Subcutaneous abdominal adipose tissue (tissue), 5 donors: ENCODE measurements around the gene KCNJ2.

Source experiments
- H3K27ac ChIP-seq: one replicate; pipeline ENCODE4 v1.7.0; 2013; ENCODE audit warnings: low read depth, mild to moderate bottlenecking, inconsistent platforms, low read length, moderate library complexity
- H3K27me3 ChIP-seq, 5 donors: one replicate each; pipeline ENCODE4 v1.7.0; 2013; ENCODE audit warnings: low read length in 5 of 5, inconsistent platforms in 1 of 5; ENCODE audit not compliant: control insufficient read depth in 5 of 5, insufficient read depth in 4 of 5
- H3K36me3 ChIP-seq, 5 donors: one replicate each; pipeline ENCODE4 v1.7.0; 2013; ENCODE audit warnings: low read length in 5 of 5; ENCODE audit not compliant: control insufficient read depth in 5 of 5, insufficient read depth in 5 of 5
- H3K4me1 ChIP-seq, 5 donors: one replicate each; pipeline ENCODE4 v1.7.0; 2013; ENCODE audit warnings: low read length in 5 of 5, mild to moderate bottlenecking in 3 of 5, moderate library complexity in 1 of 5; ENCODE audit not compliant: control insufficient read depth in 5 of 5, insufficient read depth in 5 of 5
- H3K4me3 ChIP-seq, 5 donors: one replicate each; pipeline ENCODE4 v1.7.0; 2013; ENCODE audit warnings: low read length in 5 of 5, low read depth in 1 of 5
- H3K9ac ChIP-seq, 5 donors: one replicate each; pipeline ENCODE4 v1.7.0; 2013; ENCODE audit warnings: low read length in 5 of 5, mild to moderate bottlenecking in 4 of 5, moderate library complexity in 3 of 5
- H3K9me3 ChIP-seq, 5 donors: one replicate each; pipeline ENCODE4 v1.7.0; 2013; ENCODE audit warnings: low read length in 5 of 5; ENCODE audit not compliant: control insufficient read depth in 5 of 5
- donor health status: healthy.
- donor health status: healthy.
- donor health status: healthy.
- donor health status: healthy.
- donor health status: healthy.

The KCNJ2 gene

DNA sequence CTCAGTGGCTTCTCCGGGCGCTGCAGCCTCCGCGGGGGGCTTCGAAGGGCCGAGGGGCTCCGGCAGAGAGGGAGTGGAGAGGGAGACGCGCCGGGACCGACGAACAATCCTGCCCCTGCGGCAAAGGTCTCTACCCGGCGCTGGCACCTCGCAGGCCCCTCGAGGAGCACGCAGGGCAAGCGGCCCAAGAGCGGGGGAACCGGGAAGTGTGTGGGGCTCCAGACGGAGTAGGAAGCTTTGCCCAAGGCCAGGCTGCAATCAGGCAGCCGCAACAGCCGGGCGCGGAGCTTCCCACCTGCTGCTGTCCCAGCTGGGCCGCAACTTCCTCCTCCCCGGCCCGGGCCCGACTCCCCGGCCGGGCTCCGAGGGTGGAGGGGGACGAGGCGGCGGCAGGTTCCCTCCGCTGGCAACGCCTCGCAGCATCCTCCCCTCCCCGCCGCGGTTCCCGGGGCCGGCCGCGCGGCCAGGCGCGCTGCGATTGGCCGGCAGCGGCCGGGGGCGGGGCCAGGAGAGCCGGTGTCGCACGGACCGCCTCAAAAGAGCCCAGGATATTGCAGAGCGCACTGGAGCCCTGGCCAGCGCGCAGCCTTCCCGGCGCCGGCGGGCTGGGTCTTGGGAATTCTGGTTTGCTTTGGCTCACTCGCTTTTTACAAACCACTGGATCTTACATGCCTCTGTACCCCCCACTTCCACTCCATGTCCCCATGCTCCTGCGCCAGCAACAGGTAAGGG lies at the start of gene KCNJ2:
Gene KCNJ2 (plus strand): TSS at position 556 of the 732 bp plus-strand sequence. CDS start 5,508 bp downstream, outside the sequence.
- Histone ChIP-seq H3K4me1 (peaks cover 3 to 27% (median 23%) of the 10 kb centered on the region in 5 donors), H3K27ac (peak within 1 kb of the TSS; percentile 9), H3K4me3 (peak within 1 kb of the TSS; percentile 69 to 78 (median 74)), H3K36me3 (no peaks in the 10 kb centered on the region), H3K27me3 (peaks cover 0 to 9% (median 5%) of the 10 kb centered on the region in 5 donors), H3K9ac (peak within 1 kb of the TSS in 4 of 5 donors; percentile 3 to 68 (median 59)), H3K9me3 (no peaks in the 10 kb centered on the region)

DNA sequence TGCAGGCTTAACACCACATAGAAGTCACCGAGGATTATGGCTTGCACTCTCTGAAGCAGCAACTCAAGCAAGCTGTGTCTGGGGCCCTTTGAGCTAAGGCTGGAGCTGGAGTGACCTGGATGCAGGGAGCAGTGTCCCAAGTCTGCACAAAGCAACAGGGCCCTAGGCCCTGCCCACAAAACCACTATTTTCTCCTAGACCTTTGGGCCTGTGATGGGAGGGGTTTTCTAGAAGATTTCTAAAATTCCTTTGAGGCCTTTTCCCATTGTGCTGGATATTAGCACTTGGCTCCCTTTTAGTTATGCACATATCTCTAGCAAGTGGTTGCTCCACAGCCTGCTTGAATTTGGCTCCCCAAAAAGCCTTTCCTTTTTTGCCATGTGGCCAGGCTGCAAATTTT lies 49.8 kb upstream of the KCNJ2 start:
- no peak overlapping the region for H3K27ac ChIP-seq
- no peak overlapping the region for H3K9ac ChIP-seq
- H3K27me3 ChIP-seq = no peaks in the 10 kb centered on the region
- peaks cover 0 to 14% (median 12%) of the 10 kb centered on the region in 5 donors for H3K9me3 ChIP-seq
- peak overlapping the region in 2 of 5 donors; percentile 11 to 17 for H3K4me3 ChIP-seq
- H3K4me1 ChIP-seq = peaks cover 0 to 33% (median 6%) of the 10 kb centered on the region in 5 donors
- no peaks in the 10 kb centered on the region for H3K36me3 ChIP-seq

DNA sequence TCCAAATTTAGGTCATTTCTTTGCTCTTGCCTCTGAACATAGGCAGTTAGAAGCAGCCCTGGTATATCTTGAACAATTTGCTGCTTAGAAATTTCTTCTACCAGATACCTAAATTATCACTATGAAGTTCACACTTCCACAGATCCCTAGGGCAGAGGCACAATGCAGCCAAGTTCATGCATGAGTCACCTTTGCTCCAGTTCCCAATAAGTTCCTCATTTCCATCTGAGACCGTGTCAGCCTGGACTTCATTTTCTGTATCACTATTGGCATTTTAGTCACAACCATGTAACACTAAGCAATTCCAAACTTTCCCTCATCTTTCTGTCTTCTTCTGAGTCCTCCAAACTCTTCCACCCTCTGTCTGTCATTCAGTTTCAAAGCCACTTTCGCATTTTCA lies 49.3 kb upstream of the KCNJ2 start:
- no peaks in the 10 kb centered on the region for H3K27me3 ChIP-seq
- no peak overlapping the region for H3K4me3 ChIP-seq
- H3K9me3 ChIP-seq = peaks cover 0 to 14% (median 12%) of the 10 kb centered on the region in 5 donors
- H3K9ac ChIP-seq = no peak overlapping the region
- no peaks in the 10 kb centered on the region for H3K36me3 ChIP-seq
- H3K4me1 ChIP-seq = peaks cover 0 to 33% (median 6%) of the 10 kb centered on the region in 5 donors
- no peak overlapping the region for H3K27ac ChIP-seq

DNA sequence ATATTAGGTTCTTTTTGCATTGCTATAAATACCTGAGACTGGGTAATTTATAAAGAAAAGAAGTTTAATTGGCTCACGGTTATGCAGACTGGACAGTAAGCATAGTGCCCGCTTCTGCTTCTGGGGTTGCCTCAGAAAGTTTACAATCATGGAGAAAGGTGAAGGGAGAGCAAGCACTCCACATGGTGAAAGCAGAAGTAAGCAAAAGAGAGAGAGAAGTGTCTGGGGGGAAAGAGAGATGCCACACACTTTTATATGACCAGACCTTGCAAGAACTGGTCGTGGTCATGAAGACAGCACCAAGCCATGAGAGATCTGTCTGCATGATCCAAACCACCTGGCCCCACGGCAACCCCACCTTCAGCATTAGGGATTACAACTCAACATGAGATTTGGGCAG lies 48.9 kb upstream of the KCNJ2 start:
- Histone ChIP-seq H3K4me1 (peaks cover 0 to 33% (median 6%) of the 10 kb centered on the region in 5 donors), H3K4me3 (no peak overlapping the region), H3K27ac (no peak overlapping the region), H3K9me3 (peaks cover 0 to 14% (median 12%) of the 10 kb centered on the region in 5 donors), H3K36me3 (no peaks in the 10 kb centered on the region), H3K9ac (no peak overlapping the region), H3K27me3 (no peaks in the 10 kb centered on the region)

DNA sequence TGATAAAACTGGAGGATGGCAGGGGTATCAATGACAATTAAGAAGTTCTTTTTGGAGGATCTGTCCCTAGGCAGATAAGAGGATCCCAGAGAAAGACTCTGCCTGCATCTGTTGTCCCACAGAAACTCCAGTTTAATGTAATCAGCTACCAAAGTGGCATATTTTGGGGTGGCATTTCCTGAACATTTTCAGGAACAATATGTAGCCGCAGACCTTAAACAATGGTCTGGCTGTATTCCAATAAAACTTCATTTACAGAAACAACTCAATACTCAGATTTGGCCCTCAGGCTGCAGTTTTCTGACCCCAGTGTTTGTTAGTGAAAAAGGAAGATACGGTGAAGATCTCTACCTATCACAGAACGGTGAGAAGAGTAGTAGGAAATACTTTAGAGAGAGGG lies 48.2 kb upstream of the KCNJ2 start:
- no peak overlapping the region for H3K9ac ChIP-seq
- peaks cover 0 to 33% (median 6%) of the 10 kb centered on the region in 5 donors for H3K4me1 ChIP-seq
- H3K4me3 ChIP-seq = no peak overlapping the region
- H3K27me3 ChIP-seq = no peaks in the 10 kb centered on the region
- H3K36me3 ChIP-seq = no peaks in the 10 kb centered on the region
- no peak overlapping the region for H3K27ac ChIP-seq
- peaks cover 0 to 14% (median 12%) of the 10 kb centered on the region in 5 donors for H3K9me3 ChIP-seq

DNA sequence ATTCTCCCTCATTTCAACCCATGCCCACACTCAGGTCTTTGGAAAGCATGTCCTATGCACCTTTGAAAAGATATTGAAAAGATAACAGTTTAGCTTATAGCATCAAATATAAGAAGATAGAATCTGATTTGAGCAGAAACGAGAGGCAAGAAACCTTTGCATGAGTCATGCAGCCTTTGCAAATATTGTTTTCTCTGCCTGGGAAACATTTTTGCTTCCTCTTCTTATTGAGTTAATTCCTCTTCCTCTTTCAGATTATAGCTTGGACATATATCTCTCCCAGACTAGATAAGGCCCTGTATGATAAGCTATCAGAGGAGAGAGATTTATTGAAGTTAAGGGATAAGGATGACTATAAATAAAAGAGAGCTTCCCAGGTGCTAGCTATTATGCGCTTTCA lies 46.1 kb upstream of the KCNJ2 start:
- Histone ChIP-seq H3K9ac (no peak overlapping the region), H3K27ac (no peak overlapping the region), H3K27me3 (no peaks in the 10 kb centered on the region), H3K9me3 (peaks cover 0 to 14% (median 12%) of the 10 kb centered on the region in 5 donors), H3K36me3 (no peaks in the 10 kb centered on the region), H3K4me3 (no peak overlapping the region), H3K4me1 (peaks cover 0 to 33% (median 6%) of the 10 kb centered on the region in 5 donors)

DNA sequence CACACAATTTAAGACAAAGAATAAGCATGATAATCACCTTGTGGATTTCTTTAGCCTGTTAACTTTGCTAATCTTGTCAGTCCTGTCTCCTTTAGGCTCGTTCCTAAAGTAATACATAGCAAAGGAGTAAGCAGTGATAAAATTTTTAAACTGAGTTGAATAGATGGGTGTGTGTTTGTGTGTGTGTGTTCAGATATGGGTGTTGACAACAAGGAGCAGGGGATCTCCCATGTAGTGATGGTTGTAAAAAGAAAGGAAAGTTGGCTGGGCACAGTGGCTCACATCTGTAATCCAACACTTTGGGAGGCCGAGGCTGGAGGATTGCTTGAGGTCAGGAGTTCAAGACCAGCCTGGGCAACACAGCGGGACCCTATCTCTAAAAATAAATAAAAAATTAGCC lies 44.6 kb upstream of the KCNJ2 start:
- Histone ChIP-seq H3K9ac (no peak overlapping the region), H3K4me3 (no peak overlapping the region), H3K4me1 (peaks cover 0 to 29% (median 5%) of the 10 kb centered on the region in 5 donors), H3K9me3 (peaks cover 0 to 6% (median 3%) of the 10 kb centered on the region in 5 donors), H3K36me3 (no peaks in the 10 kb centered on the region), H3K27me3 (no peaks in the 10 kb centered on the region), H3K27ac (no peak overlapping the region)

DNA sequence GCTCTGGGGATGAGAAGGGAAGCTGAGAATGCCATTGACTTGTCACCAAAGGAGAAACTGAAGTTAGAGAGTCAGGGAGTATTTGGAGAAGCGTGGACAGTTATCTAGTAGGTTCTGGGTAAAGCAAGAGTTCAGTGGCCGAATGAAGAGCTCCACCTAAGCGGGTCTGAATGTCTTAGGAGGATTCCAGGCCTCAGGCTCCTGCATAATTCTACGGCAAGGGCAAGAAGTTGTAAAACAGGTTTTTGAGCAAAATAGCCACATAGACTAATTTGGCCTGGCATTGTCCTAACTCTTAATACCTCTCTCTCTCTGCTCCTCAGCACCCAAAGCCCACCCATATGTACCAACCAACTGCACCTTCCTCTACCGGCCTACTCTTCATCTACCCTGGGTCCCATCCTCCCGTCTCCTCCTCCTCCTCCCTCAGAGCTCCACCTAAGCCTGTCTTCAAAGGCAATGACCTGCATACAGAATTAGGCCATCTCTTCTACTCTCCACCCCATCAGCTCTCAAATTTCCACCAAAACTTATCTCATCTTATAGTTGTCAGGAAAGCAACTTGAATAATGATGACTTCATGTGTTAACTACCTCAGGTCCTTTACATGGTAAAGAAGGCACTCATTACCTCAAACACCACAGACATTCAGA lies 42.0 kb upstream of the KCNJ2 start:
- no peaks in the 10 kb centered on the region for H3K9me3 ChIP-seq
- no peaks in the 10 kb centered on the region for H3K36me3 ChIP-seq
- H3K9ac ChIP-seq = no peak overlapping the region
- no peak overlapping the region for H3K27ac ChIP-seq
- peaks cover 0 to 12% (median 0%) of the 10 kb centered on the region in 5 donors for H3K4me1 ChIP-seq
- H3K4me3 ChIP-seq = no peak overlapping the region
- no peaks in the 10 kb centered on the region for H3K27me3 ChIP-seq

DNA sequence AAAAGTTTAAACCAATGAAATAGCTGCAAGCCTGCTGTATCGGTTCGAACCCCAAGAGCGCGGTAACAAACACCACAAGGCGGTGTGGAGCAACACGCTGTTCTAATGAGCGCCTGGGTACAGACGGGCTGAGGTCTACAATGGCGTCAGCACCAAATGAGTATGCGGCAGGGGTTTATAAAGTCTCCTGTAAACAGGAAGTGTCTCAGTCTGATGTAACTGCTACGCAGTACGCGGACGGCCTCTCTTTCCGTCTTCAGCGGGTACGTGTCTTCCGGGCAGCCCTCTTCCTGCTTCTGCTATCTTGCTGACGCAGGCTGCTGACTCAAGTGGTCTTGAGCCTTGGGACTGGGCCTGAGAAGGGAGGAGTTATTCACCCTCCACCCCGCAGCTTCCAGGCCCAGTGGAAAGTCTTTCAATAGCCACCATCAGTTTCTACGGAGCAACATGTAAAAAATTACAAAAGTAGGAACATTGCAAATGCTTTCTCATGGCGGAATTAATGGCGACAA lies 40.5 kb upstream of the KCNJ2 start:
- Histone ChIP-seq H3K27me3 (no peaks in the 10 kb centered on the region), H3K36me3 (no peaks in the 10 kb centered on the region), H3K4me3 (no peak overlapping the region), H3K9ac (no peak overlapping the region), H3K27ac (no peak overlapping the region), H3K9me3 (no peaks in the 10 kb centered on the region), H3K4me1 (peaks cover 0 to 3% (median 0%) of the 10 kb centered on the region in 5 donors)

DNA sequence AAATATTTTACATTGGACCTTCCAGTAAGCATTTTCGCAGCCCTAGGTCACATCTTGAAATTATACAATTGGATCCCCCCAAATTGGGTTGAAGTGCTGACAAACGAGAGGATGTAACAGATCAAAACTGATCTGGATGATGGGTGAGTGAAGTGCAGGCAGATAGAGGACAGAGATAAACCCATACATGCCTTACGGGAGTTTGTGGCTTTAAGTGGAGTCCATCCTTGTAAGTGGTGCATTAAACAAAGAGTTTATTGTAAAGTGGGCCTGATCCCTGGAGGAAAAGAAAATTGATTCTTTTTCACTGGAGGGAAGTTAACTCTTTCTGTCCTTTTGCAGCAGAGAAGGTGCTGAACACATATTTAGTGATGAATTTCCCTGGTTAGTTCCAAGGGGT lies 39.0 kb upstream of the KCNJ2 start:
- Histone ChIP-seq H3K4me1 (no peaks in the 10 kb centered on the region), H3K4me3 (no peak overlapping the region), H3K9me3 (no peaks in the 10 kb centered on the region), H3K9ac (no peak overlapping the region), H3K36me3 (no peaks in the 10 kb centered on the region), H3K27me3 (no peaks in the 10 kb centered on the region), H3K27ac (no peak overlapping the region)
